RWPE1 (cell line): ENCODE results near the gene DLGAP1.

Experiments
- CTCF ChIA-PET: fragments of 350-600 bp; sonication (Branson Sonifier 250); formaldehyde crosslinking; extraction: SDS; loops from one replicate; lab custom pipeline; 2021; lab: Yijun Ruan, JAX
- POLR2A ChIA-PET: fragments of 400-600 bp; formaldehyde crosslinking; extraction: SDS; loops from one replicate; lab custom pipeline; 2020; ENCODE audit warnings: antibody characterized with exemption; ENCODE audit not compliant: low non-redundant PET; lab: Yijun Ruan, JAX
- DNase-seq: peaks from one replicate; pipeline ENCODE4 v3.0.0; 2012; ENCODE audit warnings: low spot score
- H3K27ac ChIP-seq: fragments of 450-650 bp; 2 replicates; pipeline ENCODE4 v1.5.1; 2017
- TF ChIP-seq, protein P1 (sequence below): fragments of 450-650 bp; conservative IDR thresholded peaks from 2 replicates; pipeline ENCODE4 v1.5.1; 2017; ENCODE audit warnings: low read depth, mild to moderate bottlenecking

DLGAP1 gene

DNA sequence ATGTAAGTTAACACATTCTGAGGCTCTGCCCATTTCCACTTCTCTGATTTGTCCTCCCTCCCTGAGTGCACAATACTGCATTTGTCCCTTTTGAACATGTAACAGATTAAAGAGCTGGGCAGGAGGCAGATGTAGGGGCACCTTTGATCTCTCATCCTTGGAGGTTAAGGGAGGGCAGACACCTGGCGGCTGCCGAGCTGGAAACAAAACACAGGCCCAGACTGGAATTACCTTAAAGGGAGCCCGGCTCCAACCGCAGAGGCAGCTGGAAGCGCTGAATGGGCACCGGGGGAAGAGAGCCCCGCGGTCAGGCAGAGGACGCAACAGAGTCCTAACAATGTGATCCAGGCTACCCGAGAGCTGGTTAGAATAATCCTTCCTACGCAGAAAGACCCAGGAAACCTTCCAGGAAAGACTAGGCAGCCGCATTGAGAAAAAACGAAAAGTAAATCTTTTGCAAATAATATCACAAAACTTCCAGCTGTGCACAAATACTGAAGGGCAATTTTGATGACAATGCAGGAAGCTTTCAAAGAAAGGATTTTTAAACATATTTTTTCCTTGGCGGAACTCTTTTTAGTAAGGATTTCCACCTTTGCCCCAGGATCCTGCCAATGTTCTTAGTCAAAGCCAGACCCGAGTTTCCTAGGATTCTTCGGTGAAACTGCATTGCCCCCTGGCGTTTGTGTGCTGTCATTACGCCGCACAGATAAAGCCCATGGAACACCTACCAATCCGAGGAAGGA lies 789.2 kb downstream of the DLGAP1 start:
- TF ChIP-seq, protein P1, sequence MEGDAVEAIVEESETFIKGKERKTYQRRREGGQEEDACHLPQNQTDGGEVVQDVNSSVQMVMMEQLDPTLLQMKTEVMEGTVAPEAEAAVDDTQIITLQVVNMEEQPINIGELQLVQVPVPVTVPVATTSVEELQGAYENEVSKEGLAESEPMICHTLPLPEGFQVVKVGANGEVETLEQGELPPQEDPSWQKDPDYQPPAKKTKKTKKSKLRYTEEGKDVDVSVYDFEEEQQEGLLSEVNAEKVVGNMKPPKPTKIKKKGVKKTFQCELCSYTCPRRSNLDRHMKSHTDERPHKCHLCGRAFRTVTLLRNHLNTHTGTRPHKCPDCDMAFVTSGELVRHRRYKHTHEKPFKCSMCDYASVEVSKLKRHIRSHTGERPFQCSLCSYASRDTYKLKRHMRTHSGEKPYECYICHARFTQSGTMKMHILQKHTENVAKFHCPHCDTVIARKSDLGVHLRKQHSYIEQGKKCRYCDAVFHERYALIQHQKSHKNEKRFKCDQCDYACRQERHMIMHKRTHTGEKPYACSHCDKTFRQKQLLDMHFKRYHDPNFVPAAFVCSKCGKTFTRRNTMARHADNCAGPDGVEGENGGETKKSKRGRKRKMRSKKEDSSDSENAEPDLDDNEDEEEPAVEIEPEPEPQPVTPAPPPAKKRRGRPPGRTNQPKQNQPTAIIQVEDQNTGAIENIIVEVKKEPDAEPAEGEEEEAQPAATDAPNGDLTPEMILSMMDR = peak; percentile 92
- H3K27ac ChIP-seq = peak overlapping the region; percentile 92
- DNase-seq = peak; percentile 91
- ChIA-PET POLR2A (interaction anchor here (0.7 to 2.3 kb wide), 3 partner anchors 63 to 383 kb away, joined by 3 to 18 read pairs (median 3); no protein-coding TSS in a partner anchor), CTCF (interaction anchor here (0.5 to 3.8 kb wide), 40 partner anchors 11 to 420 kb away, joined by 3 to 27 read pairs (median 4); no protein-coding TSS in a partner anchor)

DNA sequence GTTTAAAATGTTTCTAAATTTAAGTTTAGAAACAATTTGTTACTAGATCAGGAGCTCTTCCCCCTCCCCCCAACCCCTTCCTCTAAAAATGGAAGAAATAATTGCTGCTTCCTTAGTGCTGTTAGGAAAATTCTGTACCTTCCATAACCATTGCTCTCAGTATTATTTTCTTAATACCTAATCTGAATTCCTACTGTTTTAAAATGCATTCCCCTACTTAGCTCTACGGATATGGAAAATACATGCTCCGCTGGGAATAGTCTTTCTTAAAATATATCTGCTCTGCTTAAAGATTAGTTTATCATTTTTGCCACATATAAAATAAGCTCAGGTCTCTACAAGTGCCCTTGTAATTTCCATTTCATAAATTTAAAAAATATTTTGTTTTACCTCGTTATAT lies 789.9 kb downstream of the DLGAP1 start:
- TF ChIP-seq, protein P1 = no peak
- H3K27ac ChIP-seq = no peak overlapping the region
- ChIA-PET POLR2A (interaction anchor here (0.7 to 2.3 kb wide), 3 partner anchors 62 to 383 kb away, joined by 3 to 18 read pairs (median 3); no protein-coding TSS in a partner anchor), CTCF (interaction anchor here (0.6 to 3.8 kb wide), 15 partner anchors 12 to 419 kb away, joined by 3 to 27 read pairs (median 6); no protein-coding TSS in a partner anchor)
- DNase-seq = no peak

DNA sequence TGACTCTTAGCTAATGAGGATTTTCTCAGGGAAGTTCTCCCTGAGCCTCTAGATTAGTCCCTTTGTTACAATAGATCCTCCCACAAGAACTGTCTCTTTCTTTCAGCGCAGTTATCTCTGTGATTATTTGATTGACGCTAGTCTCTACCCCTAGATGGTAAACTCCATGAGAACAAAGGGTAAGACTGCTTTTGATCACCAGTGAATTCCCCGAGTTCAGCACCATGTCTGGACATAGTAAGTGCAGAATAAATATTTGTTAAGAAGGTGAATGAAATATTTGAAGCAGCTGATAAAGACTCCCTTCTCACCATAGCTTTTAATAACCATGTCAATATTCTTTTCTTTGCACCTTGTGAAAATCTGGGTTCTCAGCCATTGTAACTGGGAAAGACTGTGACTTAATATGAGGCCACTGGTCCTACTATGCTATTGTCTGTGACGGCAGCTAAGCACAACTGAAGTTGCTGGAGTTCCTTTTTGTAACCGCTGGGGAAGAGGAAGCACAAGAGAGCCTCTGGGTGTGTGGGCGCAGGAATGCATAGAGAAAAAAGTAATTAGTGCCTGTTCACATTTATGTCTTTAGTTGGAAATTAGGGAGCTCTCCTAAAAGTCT lies 790.4 kb downstream of the DLGAP1 start:
- ChIA-PET CTCF (interaction anchor here (0.6 to 3.8 kb wide), 13 partner anchors 8 to 1136 kb away, joined by 3 to 27 read pairs (median 5); no protein-coding TSS in a partner anchor), POLR2A (interaction anchor here (1.0 to 2.3 kb wide), 2 partner anchors 59 to 61 kb away, joined by 3 to 18 read pairs; no protein-coding TSS in a partner anchor)
- no peak overlapping the region for H3K27ac ChIP-seq
- TF ChIP-seq, protein P1 = no peak
- DNase-seq = no peak

DNA sequence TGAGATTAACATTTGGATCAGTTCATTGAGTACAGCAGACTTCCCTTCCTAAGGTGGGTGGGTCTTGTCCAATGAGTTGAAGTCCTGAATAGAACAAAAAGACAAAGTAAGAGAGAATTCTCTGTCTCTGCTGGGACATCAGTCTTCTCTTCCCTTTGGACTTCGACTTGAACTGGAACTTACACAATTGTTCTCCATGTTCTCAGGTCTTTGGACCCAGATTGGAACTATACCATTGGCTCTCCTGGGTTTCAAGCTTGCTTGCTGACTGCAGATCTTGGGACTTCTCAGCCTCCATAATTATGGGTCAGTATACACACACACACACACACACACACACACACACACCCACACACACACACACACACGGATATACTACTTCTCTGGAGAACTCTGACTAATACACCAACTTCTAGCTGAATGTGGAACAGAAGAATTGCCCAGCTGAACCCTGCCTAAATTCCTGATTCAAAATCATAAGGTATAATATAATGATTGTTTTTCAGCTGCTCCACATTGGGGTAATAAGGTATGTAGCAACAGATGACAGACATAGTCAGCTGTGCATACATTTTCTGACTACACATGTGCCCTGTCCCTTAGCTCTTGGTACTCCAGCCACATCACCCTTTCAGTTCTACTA lies 791.1 kb downstream of the DLGAP1 start:
- no peak overlapping the region for H3K27ac ChIP-seq
- TF ChIP-seq, protein P1 = no peak
- DNase-seq = no peak
- CTCF ChIA-PET = interaction anchor here (0.6 to 3.8 kb wide), 7 partner anchors 8 to 1135 kb away, joined by 3 to 27 read pairs (median 4); no protein-coding TSS in a partner anchor
- POLR2A ChIA-PET = interaction anchor here (1.0 kb wide), 1 partner anchor 58 kb away, joined by 3 read pairs; no protein-coding TSS in a partner anchor

DNA sequence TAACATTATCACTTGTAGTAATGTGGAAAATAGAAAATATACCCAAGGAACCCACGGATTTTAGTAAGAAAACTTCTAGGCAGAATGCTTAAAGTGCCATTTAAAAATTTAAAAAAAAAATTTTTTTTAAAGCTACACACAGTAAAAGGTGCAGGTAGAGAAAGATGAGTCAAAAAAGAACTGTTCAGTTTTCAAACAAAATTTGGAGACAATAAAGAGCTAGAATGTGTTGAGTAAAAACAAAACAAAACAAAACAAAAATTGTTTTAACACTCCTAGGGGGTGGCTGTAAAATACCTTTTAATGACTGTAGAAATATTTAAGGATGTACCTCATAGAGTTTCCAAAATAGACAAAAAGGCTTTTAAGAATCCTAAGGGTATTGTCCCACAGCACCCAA lies 793.1 kb downstream of the DLGAP1 start:
- ChIA-PET CTCF (interaction anchor here (0.7 to 1.4 kb wide), 2 partner anchors 68 to 365 kb away, joined by 3 read pairs; no protein-coding TSS in a partner anchor), POLR2A (no interaction called here)
- TF ChIP-seq, protein P1 = no peak
- no peak overlapping the region for H3K27ac ChIP-seq
- DNase-seq = no peak
